ENCODE results near the gene C11orf91. TPM values are rescaled to one million over a fixed set of nuclear protein-coding genes. Genes with fewer than 3 reads are reported as not detected.

The C11orf91 gene
- not detected in 2 replicates for total RNA-seq (ENCODE audit: low replicate concordance)

DNA sequence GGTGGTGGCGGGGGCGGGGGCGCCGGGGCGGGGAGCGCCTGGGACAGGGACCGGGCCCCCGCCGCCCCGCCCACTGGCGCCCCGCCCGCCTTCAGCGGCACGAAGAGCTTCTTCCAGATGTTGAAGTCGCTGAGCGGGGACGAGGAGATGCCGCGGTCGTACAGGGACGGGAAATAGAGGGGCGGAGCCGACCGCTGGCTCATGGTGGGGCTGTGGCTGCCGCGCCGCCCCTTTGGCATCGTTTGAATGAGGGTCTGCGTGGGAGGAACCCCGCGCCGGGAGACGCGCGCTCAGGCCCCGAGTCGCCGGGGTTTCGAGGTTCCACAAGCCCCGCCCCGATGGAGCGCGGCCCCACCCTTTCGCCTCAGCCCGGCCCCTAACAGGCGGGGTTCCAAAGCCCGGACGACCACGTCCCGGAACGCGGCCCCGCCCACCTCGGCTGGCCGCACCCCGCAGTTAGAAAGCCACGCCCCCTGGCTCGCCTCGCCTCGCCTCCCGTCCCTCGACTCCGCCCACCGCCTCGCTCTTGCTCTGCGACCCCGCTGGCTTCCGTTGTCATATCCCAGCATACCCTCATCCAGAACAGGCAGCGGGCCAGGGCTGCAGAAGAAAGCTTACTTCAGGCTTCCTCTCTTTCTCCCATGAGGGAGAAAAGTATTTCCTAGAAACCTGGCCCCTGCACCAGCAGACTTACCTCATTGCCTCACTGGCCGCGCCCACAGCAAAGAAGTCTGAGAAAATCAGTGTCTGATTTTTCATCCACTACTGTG is at the start of gene C11orf91:
Gene C11orf91 (minus strand): TSS at position 325 of the 770 bp plus-strand sequence. CDS start 86 bp downstream, at position 239.
- peak within 1 kb of the TSS; percentile 64 for H3K4me3 ChIP-seq (ENCODE audit: low read depth, low read length)
- TF ChIP-seq, protein P1, sequence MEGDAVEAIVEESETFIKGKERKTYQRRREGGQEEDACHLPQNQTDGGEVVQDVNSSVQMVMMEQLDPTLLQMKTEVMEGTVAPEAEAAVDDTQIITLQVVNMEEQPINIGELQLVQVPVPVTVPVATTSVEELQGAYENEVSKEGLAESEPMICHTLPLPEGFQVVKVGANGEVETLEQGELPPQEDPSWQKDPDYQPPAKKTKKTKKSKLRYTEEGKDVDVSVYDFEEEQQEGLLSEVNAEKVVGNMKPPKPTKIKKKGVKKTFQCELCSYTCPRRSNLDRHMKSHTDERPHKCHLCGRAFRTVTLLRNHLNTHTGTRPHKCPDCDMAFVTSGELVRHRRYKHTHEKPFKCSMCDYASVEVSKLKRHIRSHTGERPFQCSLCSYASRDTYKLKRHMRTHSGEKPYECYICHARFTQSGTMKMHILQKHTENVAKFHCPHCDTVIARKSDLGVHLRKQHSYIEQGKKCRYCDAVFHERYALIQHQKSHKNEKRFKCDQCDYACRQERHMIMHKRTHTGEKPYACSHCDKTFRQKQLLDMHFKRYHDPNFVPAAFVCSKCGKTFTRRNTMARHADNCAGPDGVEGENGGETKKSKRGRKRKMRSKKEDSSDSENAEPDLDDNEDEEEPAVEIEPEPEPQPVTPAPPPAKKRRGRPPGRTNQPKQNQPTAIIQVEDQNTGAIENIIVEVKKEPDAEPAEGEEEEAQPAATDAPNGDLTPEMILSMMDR (IDR thresholded peaks at IDR 0.05; ENCODE audit: insufficient read depth, low read length): no peak
- DNase-seq (ENCODE audit: low read depth): peak; percentile 96

DNA sequence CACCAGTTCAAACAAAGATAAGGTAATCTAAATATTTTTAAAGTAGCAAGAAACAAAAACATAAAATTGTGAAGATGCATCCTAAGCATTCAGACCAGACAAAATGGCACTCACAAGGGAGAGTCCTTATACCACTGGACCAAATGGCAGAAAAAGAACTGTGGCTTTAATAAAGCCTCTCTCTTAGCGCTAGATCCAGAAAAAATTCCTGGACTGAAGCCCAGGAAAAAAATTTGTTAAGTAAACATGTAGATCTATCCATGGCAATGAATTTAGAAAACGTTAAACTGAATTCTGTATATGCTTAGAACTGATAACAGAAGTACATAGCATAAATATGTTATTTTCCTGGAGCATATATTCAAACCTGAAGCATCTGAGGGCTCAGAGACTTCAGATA is 47.4 kb upstream of the C11orf91 start:
- peak; percentile 74 for DNase-seq (ENCODE audit: low read depth)
- H3K4me3 ChIP-seq (ENCODE audit: low read depth, low read length): no peak overlapping the region
- TF ChIP-seq, protein P1 (IDR thresholded peaks at IDR 0.05; ENCODE audit: insufficient read depth, low read length): no peak

DNA sequence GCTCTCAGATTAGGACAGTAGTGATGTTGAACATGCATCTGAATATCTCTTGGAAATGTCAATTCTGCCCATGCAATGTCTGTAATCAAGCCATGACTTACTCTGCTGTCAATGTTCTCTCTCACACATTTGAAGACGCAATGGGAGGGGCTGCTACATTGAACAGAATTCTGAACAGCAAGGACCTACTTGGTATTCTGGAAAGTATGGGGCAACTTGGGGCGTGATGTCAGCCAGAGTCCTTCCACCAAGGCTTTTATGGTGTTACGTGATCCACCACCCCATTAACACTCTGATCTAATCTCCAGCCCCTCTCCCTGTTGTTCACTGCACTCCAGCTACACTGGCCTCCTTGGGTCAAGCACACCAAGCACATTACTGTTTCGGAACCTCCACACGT is 42.7 kb upstream of the C11orf91 start:
- no peak overlapping the region for H3K4me3 ChIP-seq (ENCODE audit: low read depth, low read length)
- no peak for DNase-seq (ENCODE audit: low read depth)
- TF ChIP-seq, protein P1 (IDR thresholded peaks at IDR 0.05; ENCODE audit: insufficient read depth, low read length): no peak

DNA sequence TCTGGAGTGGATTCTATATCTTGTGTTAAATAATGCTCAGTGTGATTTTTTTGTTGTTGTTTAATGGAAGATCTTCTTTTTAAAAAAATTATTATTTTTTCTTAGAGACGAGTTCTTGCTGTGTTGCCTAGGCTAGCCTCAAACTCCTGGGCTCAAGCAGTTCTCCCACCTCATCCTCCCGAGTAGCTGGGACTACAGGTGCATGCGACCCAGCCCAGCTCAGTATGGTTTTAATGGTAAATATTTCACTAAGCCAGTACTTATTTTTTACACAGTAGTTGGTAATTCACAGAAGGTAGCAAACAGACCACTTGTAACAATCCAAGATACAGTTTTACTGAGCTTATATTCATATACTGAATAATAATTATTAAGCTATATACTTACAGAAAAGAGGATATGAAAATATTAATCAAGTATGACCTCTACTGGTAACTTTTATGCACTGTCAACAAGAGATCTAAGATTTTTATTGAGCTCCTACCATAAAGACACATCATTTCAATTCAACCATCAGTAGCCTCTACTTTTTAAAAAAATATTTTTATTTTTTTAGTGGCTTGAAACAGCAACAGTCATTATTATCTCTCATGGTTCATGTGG is 41.7 kb upstream of the C11orf91 start:
- TF ChIP-seq, protein P1 (IDR thresholded peaks at IDR 0.05; ENCODE audit: insufficient read depth, low read length): peak; percentile 44

GRCh38 chr11:33741806-33742205 is 41.2 kb upstream of the C11orf91 start:
- TF ChIP-seq, protein P1 (IDR thresholded peaks at IDR 0.05; ENCODE audit: insufficient read depth, low read length): no peak
- H3K4me3 ChIP-seq (ENCODE audit: low read depth, low read length): no peak overlapping the region
- no peak for DNase-seq (ENCODE audit: low read depth)

More for the DNA sequence above, 41.7 kb upstream of the C11orf91 start:
- no peak overlapping the region for H3K4me3 ChIP-seq (ENCODE audit: low read depth, low read length)
- DNase-seq (ENCODE audit: low read depth): peak; percentile 69

- TF ChIP-seq, protein P1 (IDR thresholded peaks at IDR 0.05; ENCODE audit: insufficient read depth, low read length): no peak
- no peak overlapping the region for H3K4me3 ChIP-seq (ENCODE audit: low read depth, low read length)
- DNase-seq (ENCODE audit: low read depth): no peak
Observed at GRCh38 chr11:33737362-33737821, 36.8 kb upstream of the C11orf91 start.
